HG02623 (cell line): ENCODE measurements around the gene BCAS4.
A peak's percentile ranks its signal among the peaks of the same experiment; 100 is the strongest.
"Not testable (repeated sequence)": the region's sequence is repeated elsewhere in the genome, so short reads cannot be mapped to it uniquely, and the experiment has no call there.

Experiments
- ATAC-seq: cut with Tn5 transposase; IDR thresholded peaks from one replicate; pipeline ENCODE4 v1.9.1; 2021; ENCODE audit warnings: moderate library complexity; ENCODE audit not compliant: unreplicated experiment

The BCAS4 gene

DNA sequence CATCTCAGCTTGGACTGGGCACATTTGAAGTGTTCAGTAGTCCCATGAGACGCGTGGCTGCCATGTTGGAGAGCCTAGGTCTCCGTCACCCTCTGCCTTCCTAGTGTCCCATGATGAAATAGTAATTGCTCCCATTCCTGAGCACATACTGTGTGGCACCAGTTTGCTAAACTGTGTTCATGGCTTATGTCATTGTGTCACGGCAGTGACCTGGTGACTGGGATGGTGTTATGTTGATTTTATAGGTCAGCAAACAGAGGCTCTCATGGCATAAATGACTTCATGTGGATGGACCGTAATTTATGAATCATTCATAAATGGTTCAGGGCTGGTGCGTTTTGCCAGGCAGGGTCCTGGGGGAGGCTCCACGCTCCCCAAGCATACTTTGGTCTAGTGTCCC, 3.8 kb downstream of the BCAS4 start:
- no peak for ATAC-seq

GRCh38 chr20:50799176-50799889, 4.5 kb downstream of the BCAS4 start:
- ATAC-seq = no peak

- peak; percentile 40 for ATAC-seq
Measured at GRCh38 chr20:50799890-50800550, 5.2 kb downstream of the BCAS4 start.

DNA sequence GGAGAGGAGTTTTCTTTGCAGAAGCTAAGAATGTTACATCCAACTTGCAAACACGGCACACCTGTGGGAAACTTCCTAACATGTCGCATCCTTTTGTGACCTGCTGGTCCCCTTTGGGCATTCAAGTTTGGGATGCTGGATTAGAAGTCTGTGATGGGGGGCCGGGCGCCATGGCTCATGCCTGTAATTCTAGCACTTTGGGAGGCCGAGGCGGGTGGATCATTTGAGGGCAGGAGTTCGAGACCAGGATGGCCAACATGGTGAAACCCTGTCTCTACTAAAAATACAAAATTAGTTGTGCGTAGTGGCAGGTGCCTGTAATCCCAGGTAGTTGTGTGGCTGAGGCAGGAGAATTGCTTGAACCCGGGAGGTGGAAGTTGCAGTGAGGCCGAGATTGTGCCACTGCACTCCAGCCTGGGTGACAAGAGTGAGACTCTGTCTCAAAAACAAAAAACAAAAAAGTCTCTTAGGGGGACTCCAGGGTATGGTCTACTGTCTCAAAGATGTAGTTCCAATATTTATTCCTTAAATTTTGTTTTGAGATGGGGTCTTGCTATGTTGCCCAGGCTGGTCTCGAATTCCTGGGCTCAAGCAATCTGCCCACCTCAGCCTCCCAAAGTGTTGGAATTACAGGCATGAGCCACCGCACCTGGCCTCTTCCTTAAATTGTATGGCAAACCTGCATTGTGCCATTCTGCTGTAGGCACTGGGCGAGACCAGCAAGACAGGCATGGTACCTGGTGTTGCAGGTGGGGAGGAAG, 6.3 kb downstream of the BCAS4 start:
- ATAC-seq = not testable (repeated sequence)

DNA sequence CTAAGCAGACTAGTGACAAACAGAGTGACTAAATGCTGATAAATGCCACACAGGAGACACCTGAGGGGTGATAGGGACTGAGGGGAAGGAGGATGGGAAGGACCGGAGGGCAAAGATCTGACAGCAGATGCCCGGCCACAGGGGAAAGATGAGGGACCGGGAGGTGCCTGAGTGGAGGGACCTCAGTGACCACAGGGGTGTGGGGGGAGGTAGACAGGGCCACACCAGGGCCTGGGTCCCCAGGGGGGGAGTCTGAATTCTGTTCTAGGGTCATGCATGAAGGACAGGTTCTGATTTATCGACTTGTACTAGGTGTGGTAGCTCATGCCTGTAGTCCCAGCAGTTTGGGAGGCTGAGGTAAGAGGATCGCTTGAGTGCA, 6.9 kb downstream of the BCAS4 start:
- no peak for ATAC-seq

- ATAC-seq = no peak
Measured at GRCh38 chr20:50802289-50802688, 7.4 kb downstream of the BCAS4 start.

- no peak for ATAC-seq
Measured at GRCh38 chr20:50804437-50805348, 9.8 kb downstream of the BCAS4 start.

DNA sequence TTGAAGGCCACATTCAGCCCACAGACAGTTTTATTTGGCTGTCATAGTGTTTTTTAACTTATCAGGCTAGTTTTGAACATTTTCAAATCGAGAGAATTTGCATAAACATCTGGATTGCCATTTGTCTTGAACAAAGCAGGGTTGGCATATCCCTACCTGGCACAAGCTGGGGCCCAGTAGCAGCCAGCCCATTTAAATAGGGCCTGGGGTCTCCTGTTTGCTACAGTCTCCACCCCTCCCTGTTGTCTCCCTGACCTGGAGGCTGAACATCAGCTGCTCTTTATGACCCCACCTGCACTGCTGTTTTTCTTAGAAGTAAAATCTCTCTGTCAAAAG, 10.5 kb downstream of the BCAS4 start:
- ATAC-seq = no peak

- no peak for ATAC-seq
Measured at GRCh38 chr20:50806126-50806768, 11.4 kb downstream of the BCAS4 start.

- no peak for ATAC-seq
Measured at GRCh38 chr20:50810063-50810462, 15.2 kb downstream of the BCAS4 start.

- no peak for ATAC-seq
Measured at GRCh38 chr20:50810842-50811241, 16.0 kb downstream of the BCAS4 start.

DNA sequence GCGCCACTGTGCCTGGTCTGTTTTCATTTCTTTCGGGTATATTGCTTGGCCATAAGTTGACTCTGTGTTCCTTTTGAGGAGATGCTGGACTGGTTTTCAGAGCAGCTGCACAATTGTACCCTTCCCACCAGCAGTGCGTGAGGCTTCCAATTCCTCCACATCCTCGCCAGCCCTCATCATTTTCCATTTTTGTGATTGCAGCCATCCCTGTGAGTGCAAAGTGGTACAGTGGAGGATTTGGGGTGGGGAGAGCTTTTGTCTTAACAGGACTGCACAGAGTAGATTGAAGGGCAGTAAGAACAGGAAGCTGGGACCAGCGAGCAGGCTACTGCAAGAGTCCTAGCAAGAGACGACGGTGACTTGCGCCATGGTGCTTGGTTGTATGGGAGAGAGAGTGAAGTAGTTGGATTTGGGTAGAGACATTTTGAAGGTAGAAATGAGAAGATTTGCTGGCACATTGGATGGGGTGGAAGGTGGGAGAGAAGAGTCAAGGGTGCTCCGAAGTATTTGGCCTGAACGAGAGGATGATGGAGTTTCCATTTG, 18.3 kb downstream of the BCAS4 start:
- ATAC-seq = no peak

GRCh38 chr20:50813801-50814200, 18.9 kb downstream of the BCAS4 start:
- ATAC-seq = no peak

DNA sequence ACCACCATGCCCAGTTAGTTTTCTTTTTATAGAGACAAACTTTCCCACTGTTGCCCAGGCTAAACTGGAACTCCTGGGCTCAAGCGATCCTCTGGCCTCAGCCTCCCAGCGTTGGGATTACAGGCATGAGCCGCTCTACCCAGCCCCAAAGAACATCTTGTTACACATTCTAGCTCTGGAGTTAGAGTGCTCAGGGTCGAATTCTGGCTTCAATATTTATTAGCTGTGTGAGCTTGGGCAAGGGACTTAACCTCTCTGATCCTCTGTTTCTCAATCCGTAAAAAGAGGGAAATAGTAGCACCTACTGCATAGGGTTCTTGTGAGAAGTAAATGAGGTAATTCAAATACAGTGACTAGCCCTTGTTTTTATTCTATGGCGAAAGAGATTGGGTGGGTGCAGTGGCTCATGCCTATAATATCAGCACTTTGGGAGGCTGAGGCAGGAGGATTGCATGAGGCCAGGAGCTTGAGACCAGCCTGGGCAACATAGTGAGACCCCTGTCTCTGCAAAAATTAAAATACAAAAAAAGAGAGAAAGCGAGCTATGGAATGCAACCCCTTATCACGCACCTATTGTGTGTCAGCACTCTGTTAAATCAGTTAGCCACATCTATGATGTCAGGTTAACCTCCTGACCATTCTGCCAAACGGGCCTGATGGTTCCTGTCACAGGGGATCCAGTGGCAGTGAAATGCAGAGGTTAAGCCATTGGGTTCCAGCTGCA, 19.7 kb downstream of the BCAS4 start:
- ATAC-seq = no peak

DNA sequence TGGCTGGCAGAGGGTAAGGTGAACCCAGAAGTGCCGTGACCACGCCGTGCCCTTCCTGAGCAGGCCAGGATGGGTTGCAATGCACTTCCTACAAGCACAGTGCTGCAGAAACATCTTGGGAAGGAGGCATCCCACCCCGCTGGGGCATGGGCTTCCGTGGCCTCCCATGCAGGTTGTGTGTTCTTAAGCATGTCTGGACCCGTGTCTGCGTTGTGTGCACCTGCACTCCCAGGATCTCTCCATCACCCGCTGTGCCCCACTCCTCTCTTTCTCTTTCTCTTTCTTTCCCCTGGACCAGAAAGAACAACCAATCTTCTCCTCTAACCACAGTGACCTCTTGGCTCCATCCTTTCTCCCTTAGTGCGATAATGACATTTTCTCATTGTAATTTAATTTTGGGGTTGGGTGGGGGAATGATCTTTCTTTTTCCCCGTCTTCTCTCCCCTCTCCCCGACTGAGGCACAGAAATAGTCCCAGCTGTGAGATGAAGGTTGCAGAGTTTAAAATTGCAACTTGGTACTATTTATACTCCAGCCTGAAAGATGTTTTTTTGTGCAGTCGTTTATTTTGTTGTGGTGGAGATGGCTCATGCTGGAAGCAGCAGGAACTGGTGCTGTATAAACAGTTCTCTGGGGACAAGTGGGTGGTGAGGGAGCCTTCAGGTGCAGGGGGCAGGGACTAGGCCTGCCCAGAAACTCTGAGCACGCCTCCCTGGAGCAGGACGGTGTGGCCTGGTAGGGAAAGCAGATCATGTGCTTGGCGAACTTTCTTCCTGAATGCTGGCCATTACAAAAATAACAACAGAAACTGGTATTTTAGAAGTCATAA, 20.5 kb downstream of the BCAS4 start:
- ATAC-seq = no peak

DNA sequence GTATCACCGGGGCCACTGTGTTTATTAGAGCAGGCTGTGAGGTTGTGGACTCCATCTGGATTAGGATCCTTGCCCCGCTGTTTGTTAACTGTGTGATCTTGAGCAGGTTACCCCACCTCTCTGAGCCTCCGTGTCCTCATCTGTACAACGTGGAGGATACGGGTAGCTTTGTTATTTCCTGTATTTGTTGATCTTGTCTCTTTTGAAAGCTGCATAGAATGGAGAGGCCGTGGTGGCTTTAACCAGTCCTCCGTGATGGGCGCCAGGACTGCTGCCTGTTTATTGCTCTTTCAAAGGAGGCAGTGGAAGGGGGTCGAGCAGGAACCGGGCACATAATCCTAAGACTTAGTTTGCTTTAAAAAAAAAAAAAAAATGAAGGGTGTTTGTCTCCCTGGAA, 22.9 kb downstream of the BCAS4 start:
- no peak for ATAC-seq

DNA sequence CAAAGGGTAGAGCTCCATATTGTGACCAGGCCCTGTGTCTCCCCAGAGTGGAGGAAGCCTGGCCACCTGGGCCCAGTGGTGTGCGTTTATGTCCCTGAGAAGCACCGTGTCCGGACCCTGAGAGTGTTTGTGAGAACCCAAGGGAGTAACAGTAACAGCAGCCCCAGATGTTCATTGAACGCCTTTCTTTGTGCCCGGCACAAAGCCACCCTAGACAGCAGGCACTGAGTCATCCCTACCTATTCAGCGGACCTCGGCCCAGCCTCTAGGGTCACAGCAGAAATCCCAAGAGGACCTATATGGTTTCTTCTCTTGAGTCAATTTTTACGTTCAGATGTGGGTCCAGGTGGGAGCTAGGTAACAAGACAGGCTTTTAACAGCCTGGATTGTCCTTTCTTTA, 24.5 kb downstream of the BCAS4 start:
- peak; percentile 22 for ATAC-seq

GRCh38 chr20:50820515-50821256, 25.8 kb downstream of the BCAS4 start:
- ATAC-seq = no peak
